SW 1271 (cell line): ENCODE results near the gene LRMDA.
"Not testable (repeated sequence)": the region's sequence is repeated elsewhere in the genome, so short reads cannot be mapped to it uniquely, and the experiment has no call there.

ENCODE experiments used
- DNase-seq, 2 experiments: peaks; one replicate each; lab custom pipeline; 2025; lab: John Stamatoyannopoulos, UW

Gene LRMDA

GRCh38 chr10:76497666-76498065 is 1066.2 kb downstream of the LRMDA start:
- no peak for DNase-seq

DNA sequence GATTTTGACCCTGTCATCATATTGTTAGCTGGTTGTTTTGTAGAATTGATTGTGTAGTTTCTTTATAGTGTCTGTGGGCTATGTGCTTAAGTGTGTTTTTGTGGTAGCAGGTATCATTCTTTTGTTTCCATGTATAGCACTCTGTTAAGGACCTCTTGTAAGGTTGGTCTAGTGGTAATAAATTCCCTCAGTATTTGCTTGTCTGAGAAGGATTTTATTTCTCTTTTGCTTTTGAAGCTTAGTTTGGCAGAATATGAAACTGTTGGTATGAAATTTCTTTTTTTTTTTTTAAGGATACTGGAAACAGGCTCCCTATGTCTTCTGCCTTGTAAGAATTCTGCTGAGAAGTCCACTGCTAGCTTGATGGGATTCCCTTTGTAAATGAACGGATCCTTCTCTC is 1073.4 kb downstream of the LRMDA start:
- DNase-seq, result no peak

DNA sequence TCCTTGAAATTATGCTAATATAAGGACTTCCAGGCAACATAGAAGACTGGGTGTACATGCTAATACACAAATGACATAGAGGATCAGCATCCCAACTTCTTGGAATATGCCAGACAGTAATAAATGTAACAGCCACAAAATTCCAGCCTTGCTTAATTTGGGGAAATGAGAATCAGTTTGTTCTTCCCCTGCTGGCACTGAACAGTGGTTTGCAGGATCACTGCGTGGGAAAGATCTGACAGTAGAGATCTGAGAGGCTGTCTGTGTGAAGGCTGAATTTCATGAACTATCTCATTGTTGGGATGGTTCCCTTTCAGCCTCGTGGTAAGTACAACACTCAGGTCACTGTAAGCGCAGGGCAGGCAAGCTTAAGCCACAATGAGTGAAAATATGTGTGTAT is 1078.0 kb downstream of the LRMDA start:
- no peak for DNase-seq

DNA sequence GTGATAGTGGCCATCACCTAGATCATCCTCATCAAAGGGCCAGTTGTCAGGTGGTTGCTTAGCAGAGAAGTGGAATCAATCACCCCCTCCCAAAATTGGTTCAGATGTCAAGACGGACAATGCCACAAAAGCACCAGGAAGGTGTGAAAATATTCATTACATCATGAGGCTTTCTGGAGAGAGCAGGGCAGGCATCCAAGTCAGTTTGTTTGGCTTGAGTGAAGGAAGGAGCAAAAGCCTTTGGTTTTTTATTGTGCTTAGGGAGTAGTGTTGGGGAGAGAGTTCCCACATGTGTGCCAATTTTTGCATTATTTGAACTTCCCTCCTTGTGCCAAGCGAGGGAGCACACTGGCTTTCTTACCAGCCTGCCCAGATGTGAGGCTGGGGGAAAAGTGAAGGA is 1082.9 kb downstream of the LRMDA start:
- DNase-seq, result no peak

GRCh38 chr10:76514869-76515268 is 1083.4 kb downstream of the LRMDA start:
- no peak for DNase-seq

GRCh38 chr10:76522547-76522946 is 1091.1 kb downstream of the LRMDA start:
- no peak for DNase-seq

DNA sequence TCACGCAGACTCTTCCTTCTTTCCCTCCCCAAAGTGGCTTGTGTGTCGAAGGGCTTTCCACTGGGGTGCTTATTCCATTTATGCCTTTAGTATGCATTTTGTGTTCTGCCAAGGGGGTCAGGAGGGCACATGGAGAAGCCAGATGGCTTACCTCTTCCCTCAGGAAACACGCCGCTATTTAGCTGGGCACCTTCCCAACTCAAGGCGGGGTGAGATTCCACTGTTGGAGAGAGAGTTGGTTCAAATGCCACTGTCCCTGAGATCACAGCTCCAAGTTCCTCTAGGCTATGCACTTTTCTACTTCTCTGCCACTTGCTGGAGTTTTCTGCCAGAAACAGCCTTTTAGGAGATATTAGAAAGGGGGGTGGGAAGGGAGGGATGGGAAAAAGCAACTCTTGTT is 1091.8 kb downstream of the LRMDA start:
- DNase-seq, result no peak

- DNase-seq, result no peak
Observed at GRCh38 chr10:76523791-76524351, 1092.4 kb downstream of the LRMDA start.

- DNase-seq, result not testable (repeated sequence)
Observed at GRCh38 chr10:76526833-76527232, 1095.4 kb downstream of the LRMDA start.

DNA sequence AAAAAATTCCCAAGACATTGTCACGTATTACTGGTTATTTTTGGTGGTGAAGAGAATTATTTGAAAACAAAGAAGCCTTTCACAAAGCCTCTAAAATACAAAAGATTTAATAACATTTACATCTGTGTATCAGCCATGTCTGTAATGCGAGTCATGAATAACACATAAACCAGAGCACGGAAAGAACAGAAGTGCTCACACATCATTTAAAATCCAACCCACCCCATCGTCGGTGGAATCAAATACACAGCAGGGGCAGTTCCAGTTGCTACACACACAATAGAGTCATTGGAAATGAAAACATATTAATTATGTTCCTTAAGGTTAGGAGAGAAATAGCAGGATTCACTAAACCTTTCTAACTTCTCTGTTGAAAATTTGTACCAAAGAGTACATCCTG is 1108.9 kb downstream of the LRMDA start:
- no peak for DNase-seq

- no peak for DNase-seq
Observed at GRCh38 chr10:76540786-76541185, 1109.4 kb downstream of the LRMDA start.

GRCh38 chr10:76541852-76542251 is 1110.4 kb downstream of the LRMDA start:
- DNase-seq, result no peak

GRCh38 chr10:76542307-76542930 is 1111.0 kb downstream of the LRMDA start:
- DNase-seq, result no peak

DNA sequence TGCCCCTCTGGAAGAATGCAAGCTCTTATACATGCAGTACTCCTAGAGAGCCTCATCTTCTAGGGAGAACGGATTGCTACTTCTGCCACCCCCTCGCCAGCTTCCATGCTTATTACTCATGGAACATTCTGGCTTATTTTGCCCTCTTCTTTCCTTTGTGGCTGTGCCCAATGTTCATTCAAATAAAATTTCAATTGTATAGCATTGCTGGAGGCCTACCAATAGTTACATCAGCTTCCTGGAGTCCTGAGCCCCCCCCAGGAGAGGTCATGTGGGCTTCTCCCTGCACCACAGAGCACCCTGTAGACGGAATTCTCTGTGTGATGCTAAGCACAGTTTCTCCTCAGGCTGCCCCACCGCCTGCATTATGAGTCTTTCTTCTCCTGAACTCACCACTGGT is 1112.2 kb downstream of the LRMDA start:
- DNase-seq, result no peak

DNA sequence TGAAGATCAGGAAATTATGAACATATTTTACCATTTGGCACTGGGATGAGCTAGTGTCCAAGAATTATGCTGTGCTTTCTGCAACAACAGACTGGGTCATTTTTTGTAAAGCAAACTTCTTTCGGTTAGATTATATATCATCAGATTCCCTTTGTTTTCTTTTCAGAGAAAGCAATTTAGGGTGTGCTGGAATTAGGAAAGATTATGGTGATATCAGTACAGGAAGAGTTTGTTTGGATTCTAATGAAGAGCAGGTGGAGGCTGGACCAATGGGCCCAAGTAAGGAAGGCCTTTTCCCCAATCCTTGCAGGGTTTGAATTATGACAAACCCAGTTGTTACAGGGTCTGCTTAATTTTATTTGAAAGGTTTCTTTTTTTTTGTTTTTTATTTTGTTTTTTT is 1113.4 kb downstream of the LRMDA start:
- no peak for DNase-seq

DNA sequence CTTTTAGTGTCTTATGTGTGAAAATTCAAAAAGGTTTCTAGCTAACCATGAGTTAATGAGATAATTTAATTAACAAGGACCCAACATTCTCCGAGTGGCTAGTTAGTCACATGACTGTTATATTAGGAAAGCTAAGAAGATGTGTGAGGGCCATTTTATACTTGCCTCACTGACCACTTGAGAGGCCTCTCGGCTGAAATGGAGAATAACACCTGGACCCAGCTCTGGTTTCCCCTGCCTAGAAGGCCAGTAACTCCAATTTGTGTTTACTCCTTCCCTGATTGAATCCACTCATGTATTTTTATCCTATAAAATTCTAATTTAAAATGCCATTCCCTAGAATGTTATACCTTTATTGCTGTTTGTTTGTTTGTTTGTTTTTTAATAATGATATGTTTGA is 1115.0 kb downstream of the LRMDA start:
- DNase-seq, result no peak

DNA sequence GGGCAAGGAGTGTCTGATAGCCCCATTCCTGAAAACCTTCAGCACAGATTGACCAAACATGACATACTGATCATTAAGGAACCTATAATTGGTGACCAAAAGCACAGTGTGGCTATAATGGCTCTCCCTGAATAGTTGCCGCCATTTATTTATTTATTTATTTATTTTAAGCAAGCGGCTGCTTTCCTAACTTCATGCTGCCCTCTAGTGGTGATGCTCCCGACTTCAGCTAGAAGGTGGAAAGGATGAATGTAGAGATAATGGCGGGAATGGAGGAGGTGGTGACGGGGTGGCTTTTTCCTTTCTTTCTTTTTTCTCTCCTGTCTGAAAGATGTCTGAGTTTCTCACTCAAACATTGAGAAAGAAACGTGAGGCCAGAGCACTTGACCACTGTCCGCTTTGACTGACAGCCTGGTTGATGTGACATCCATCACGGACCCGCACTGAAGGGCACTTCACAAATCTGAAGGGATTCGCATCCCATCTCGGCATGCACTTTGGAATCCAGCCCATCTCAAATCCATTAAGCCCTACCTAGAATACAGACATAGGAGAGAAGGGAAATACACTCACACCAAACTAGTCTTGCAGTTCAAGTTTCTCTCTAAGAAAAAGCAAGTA is 1116.0 kb downstream of the LRMDA start:
- DNase-seq, result peak; percentile 1 to 71

DNA sequence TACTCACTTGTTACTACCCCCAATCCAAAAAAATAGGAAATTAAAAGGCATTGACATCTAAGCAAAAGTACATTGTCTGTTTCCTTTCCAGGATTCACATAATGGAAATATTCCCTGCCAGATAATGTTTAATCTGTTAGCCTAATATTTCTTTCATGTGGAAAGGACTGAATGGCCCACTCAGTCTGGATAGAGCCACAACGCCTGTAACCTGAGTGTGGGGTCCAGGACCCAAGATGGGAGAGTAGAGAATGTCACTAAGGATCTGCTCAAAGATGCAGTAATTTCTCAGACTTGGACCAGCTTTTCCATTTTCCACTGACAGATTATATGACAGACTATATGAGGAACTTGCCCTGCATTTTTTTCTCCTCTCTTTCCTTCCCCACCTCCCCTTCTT is 1117.3 kb downstream of the LRMDA start:
- DNase-seq, result no peak

DNA sequence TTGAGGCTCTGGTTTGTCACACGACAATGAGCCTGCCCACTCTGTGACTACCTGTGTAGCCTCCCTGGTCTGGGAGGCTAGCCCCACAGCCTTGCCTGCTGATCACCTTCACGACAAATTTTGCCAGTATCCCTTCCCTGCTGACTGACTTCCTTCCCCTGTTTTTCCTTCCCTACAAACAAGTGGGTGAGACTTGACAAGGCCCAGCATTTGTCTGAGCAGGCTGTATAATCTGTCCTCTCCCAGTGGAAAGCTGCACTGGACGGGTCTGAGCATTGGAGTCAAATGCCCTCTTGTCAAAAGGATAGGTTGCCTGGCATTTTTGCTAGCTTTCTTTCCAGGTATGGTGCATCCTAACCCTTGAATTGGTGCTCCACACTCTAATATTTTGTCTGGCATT is 1117.7 kb downstream of the LRMDA start:
- no peak for DNase-seq

DNA sequence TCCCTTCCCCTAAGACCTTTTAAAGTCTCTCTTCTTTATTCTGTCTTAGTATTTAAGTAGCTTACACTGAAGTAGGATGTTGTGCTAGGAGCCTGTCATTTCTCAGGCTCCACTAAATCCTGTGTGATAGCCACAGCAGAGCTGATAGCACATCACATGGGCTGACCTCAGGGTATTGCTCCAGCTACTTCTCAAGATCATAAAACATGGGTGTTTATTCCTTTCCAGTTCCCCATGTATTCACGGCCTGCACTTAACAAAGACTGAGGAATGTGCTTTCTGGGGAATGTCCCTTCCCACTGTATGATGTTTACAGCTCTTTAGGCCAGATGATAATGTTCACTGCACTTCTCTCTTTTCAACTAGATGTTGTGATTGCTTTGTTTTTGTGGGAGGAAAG is 1119.4 kb downstream of the LRMDA start:
- no peak for DNase-seq

DNA sequence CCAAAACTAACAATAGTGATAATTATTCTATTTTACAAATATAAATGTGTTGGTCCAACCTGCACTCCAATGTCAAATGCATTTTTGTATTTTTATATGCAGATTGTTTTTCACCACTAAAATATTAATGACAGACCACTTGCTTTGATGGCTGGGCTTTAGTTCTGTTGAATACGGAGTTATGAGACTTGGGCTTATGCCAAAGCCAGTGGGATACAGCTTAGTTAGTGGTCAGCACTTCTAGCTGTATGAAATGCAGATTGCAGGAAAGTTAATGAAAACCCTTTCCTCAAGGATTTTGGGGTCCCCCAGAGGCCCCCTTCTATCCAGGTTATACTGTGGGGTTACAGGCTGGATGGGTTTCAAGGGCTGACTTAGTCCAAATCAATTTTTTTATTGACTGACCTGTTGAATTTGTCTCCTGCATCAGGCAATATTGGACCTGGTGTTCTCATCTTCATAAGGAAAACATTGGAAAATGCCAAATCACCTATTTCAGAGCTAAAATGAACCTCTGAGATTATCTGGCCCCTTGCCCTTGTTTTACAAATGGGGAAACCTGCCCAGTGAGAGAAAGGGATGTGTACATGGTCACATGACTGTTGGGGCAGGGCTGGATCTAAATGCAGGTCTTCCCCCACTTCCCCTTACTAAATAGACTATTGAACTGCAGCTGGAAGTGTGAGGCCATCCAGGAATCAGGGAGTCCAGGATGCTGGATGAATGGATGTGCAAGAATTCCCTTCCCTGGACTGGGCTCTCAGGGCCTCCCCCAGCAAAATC is 1120.9 kb downstream of the LRMDA start:
- DNase-seq, result no peak

DNA sequence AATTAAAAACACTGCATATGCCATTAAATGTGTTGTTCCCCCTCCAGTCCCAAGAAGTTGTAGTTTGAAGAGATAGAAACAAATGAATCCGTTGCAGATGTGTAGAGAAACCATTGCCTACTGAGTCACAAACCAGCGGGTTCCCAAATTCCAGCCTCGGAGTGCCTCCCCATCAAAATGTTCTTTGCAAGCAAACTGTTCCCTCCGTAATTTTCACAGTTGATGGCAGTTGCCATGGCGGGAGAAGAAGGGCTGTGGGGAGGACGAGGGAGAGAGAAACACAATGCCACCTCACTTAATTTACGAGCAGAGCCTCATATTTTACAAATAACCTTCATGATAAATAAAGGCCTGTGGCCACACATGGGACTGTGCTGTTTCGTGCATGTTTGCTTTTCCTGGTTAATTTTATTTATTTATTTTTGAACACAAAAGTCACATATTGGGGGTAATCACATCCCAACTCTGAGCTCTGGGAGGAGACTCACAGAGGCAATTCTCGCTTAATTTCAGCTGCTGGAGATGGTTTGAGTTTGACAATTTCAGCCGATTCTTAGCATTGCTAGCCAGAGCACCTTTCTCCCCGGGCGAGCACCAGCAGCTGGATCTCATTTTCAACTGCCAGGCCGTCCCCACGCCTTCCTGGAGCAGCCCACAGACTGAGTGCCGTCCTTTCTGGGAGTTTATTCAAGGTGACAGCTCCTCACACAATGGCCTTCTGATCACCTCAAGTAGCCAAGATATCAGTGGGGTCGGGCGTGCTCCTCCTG is 1122.0 kb downstream of the LRMDA start:
- DNase-seq, result no peak
